LoVo (cell line): ENCODE results near the gene SNAI1.
A peak's percentile ranks its signal among the peaks of the same experiment; 100 is the strongest.
"Not testable (repeated sequence)": the region's sequence is repeated elsewhere in the genome, so short reads cannot be mapped to it uniquely, and the experiment has no call there.

ENCODE experiments used
- DNase-seq: peaks from one replicate; pipeline ENCODE4 v3.0.0-alpha.2; 2016; ENCODE audit warnings: low spot score

Gene SNAI1

GRCh38 chr20:49964964-49965780, 17.6 kb upstream of the SNAI1 start:
- no peak for DNase-seq

GRCh38 chr20:49965781-49966305, 16.9 kb upstream of the SNAI1 start:
- no peak for DNase-seq

GRCh38 chr20:49966861-49967260, 15.9 kb upstream of the SNAI1 start:
- no peak for DNase-seq

- DNase-seq: no peak
These were observed 13.5 kb upstream of the SNAI1 start for GRCh38 chr20:49969234-49969633.

GRCh38 chr20:49969946-49970345, 12.8 kb upstream of the SNAI1 start:
- no peak for DNase-seq

- no peak for DNase-seq
These were observed 12.3 kb upstream of the SNAI1 start for GRCh38 chr20:49970498-49970897.

- DNase-seq: no peak
These were observed 8.8 kb upstream of the SNAI1 start for GRCh38 chr20:49973981-49974380.

- DNase-seq: no peak
These were observed 6.2 kb upstream of the SNAI1 start for GRCh38 chr20:49976542-49976941.

GRCh38 chr20:49977740-49978139, 5.0 kb upstream of the SNAI1 start:
- not testable (repeated sequence) for DNase-seq

- DNase-seq: no peak
These were observed 4.1 kb upstream of the SNAI1 start for GRCh38 chr20:49978685-49979029.

- peak; percentile 62 for DNase-seq
These were observed 3.5 kb upstream of the SNAI1 start for GRCh38 chr20:49979030-49979832.

- DNase-seq: no peak
These were observed 2.4 kb upstream of the SNAI1 start for GRCh38 chr20:49980140-49981008.

GRCh38 chr20:49981218-49982071, 1.3 kb upstream of the SNAI1 start:
- DNase-seq: no peak

GRCh38 chr20:49982072-49982345, 771 bp upstream of the SNAI1 start:
- DNase-seq: no peak

- no peak for DNase-seq
These were observed 505 bp downstream of the SNAI1 start for GRCh38 chr20:49983123-49983847.

GRCh38 chr20:49983848-49984408, 1.1 kb downstream of the SNAI1 start:
- no peak for DNase-seq

- DNase-seq: no peak
These were observed 1.8 kb downstream of the SNAI1 start for GRCh38 chr20:49984426-49985153.

- no peak for DNase-seq
These were observed 2.4 kb downstream of the SNAI1 start for GRCh38 chr20:49985157-49985556.

- no peak for DNase-seq
These were observed 2.8 kb downstream of the SNAI1 start for GRCh38 chr20:49985617-49986016.

- no peak for DNase-seq
These were observed 3.3 kb downstream of the SNAI1 start for GRCh38 chr20:49986049-49986448.
